B cell (primary cell): ENCODE results near the gene CAPG. TPM values are rescaled to one million over a fixed set of nuclear protein-coding genes. Genes with fewer than 3 reads are reported as not detected.

Source experiments
- ATAC-seq: fragments of 200-7000 bp; cut with Tn5 transposase; one replicate; pipeline ENCODE4 v1.10.0; 2021; ENCODE audit warnings: low read depth, mild to moderate bottlenecking, moderate number of reproducible peaks, moderate library complexity
- CTCF ChIA-PET: fragments of 350-600 bp; sonication (Branson Sonifier 250); formaldehyde crosslinking; loops from one replicate; lab custom pipeline; 2021; ENCODE audit warnings: antibody characterized with exemption, inconsistent platforms; lab: Charles Lee
- POLR2A ChIA-PET: fragments of 350-600 bp; sonication (Branson Sonifier 250); formaldehyde crosslinking; loops from one replicate; lab custom pipeline; 2021; ENCODE audit warnings: antibody characterized with exemption; lab: Charles Lee
- DNase-seq: peaks from one replicate; pipeline ENCODE4 v3.0.0; 2013
- H2AFZ ChIP-seq: 2 replicates; pipeline ENCODE4 v1.6.1; 2012; ENCODE audit warnings: mild to moderate bottlenecking, low read depth, low read length; ENCODE audit not compliant: insufficient read depth, poor library complexity, severe bottlenecking
- H3K27ac ChIP-seq, 2 donors: 1 replicate in 1 of 2; 2 replicates in 1 of 2; pipeline ENCODE4 v1.5.1; 2012 to 2013; ENCODE audit warnings: low read length in 2 of 2, mild to moderate bottlenecking in 2 of 2, moderate library complexity in 1 of 2
- H3K27me3 ChIP-seq, 4 experiments: fragments of 200-600 bp in 1 of 4; sonication (generic) in 1 of 4; replicated peaks in 1 of 4; 1 replicate in 2 of 4; 2 replicates in 2 of 4; pipeline versions ENCODE4 v1.6.1 to v1.7.0; 2013 to 2016; ENCODE audit warnings: low read length in 3 of 4, mild to moderate bottlenecking in 2 of 4, mixed read lengths in 1 of 4, moderate library complexity in 1 of 4; ENCODE audit not compliant: insufficient read depth in 4 of 4, control insufficient read depth in 3 of 4; ENCODE audit errors: control extremely low read depth in 1 of 4
- H3K36me3 ChIP-seq, 2 experiments: replicated peaks in 1 of 2; 1 replicate in 1 of 2; 2 replicates in 1 of 2; pipeline versions ENCODE4 v1.6.1 to v1.7.1; 2013; ENCODE audit warnings: low read length in 1 of 2; ENCODE audit not compliant: insufficient read depth in 2 of 2, control insufficient read depth in 1 of 2; ENCODE audit errors: control extremely low read depth in 1 of 2, extremely low read depth in 1 of 2
- H3K4me1 ChIP-seq, 2 donors: fragments of 200-600 bp in 1 of 2; sonication (generic) in 1 of 2; 1 replicate in 1 of 2; 2 replicates in 1 of 2; pipeline versions ENCODE4 v1.5.1 to v1.6.1; 2013 to 2017; ENCODE audit warnings: low read length in 2 of 2; ENCODE audit not compliant: control insufficient read depth in 2 of 2, insufficient read depth in 2 of 2
- H3K4me2 ChIP-seq: replicated peaks from 2 replicates; pipeline ENCODE3; 2012; ENCODE audit warnings: mild to moderate bottlenecking, low read depth, low read length; ENCODE audit not compliant: poor library complexity, severe bottlenecking
- H3K4me3 ChIP-seq, 5 experiments: fragments of 200-600 bp in 1 of 5; sonication (generic) in 1 of 5; 1 replicate in 3 of 5; 2 replicates in 2 of 5; pipeline versions ENCODE4 v1.5.1 to v1.7.0; 2011 to 2016; ENCODE audit warnings: low read length in 4 of 5, mild to moderate bottlenecking in 4 of 5, low read depth in 2 of 5, control low read depth in 1 of 5, moderate library complexity in 1 of 5; ENCODE audit not compliant: insufficient read depth in 1 of 5; ENCODE audit errors: control extremely low read depth in 1 of 5, extremely low read depth in 1 of 5
- H3K79me2 ChIP-seq: fragments of 200-600 bp; sonication (generic); one replicate; pipeline ENCODE4 v1.6.0; 2016; ENCODE audit warnings: low read length; ENCODE audit not compliant: control insufficient read depth, insufficient read depth
- H3K9ac ChIP-seq: fragments of 200-600 bp; sonication (generic); 2 replicates; pipeline ENCODE4 v1.6.1; 2017; ENCODE audit warnings: mild to moderate bottlenecking, low read length, moderate library complexity
- H3K9me3 ChIP-seq, 3 donors: one replicate each; pipeline versions ENCODE4 v1.6.1 to v1.7.1; 2013; ENCODE audit warnings: low read length in 2 of 3; ENCODE audit not compliant: control insufficient read depth in 2 of 3, insufficient read depth in 1 of 3; ENCODE audit errors: control extremely low read depth in 1 of 3
- H4K20me1 ChIP-seq: 2 replicates; pipeline ENCODE4 v1.6.0; 2012; ENCODE audit warnings: mild to moderate bottlenecking, low read length; ENCODE audit not compliant: insufficient read depth, control insufficient read depth, poor library complexity, severe bottlenecking
- H3K27ac Mint-ChIP-seq: one replicate; pipeline ENCODE4 v1.8.0; 2021; ENCODE audit warnings: mixed read lengths
- H3K27me3 Mint-ChIP-seq: one replicate; pipeline ENCODE4 v1.8.0; 2021; ENCODE audit warnings: mixed read lengths
- H3K4me1 Mint-ChIP-seq: one replicate; pipeline ENCODE4 v1.8.0; 2021; ENCODE audit warnings: mixed read lengths
- H3K4me3 Mint-ChIP-seq: one replicate; pipeline ENCODE4 v1.8.0; 2021; ENCODE audit warnings: mixed read lengths
- H3K9me3 Mint-ChIP-seq: one replicate; pipeline ENCODE4 v1.8.0; 2022; ENCODE audit warnings: mixed read lengths; ENCODE audit not compliant: insufficient read depth
- EZH2 ChIP-seq: IDR thresholded peaks from 2 replicates; pipeline ENCODE4 v1.6.1; 2012; ENCODE audit warnings: borderline replicate concordance, low read depth, mild to moderate bottlenecking, moderate library complexity, low read length; ENCODE audit not compliant: insufficient read depth, poor library complexity, severe bottlenecking
- WGBS: methylation state at CpG from one replicate; pipeline ENCODE4 v1.1.5; 2013; ENCODE audit warnings: missing lambda C conversion rate; ENCODE audit not compliant: insufficient coverage; 5-methylcytosine and 5-hydroxymethylcytosine counted together
- intact Hi-C: fragments of 100-400 bp; cut with micrococcal nuclease; formaldehyde crosslinking; loops from one replicate; pipeline ENCODE4 v1.10.0; 2022
- polyA plus RNA-seq: library from polyadenylated mRNA; depleted of rRNA; stranded (reverse); fragments of >200 nt; gene quantifications from 2 replicates; pipeline ENCODE4 v1.2.3, GENCODE V29; 2012
- total RNA-seq, 2 donors: library from RNA; stranded (reverse); fragments of 120-200 nt in 1 of 2; gene quantifications; 1 replicate in 1 of 2; 2 replicates in 1 of 2; pipeline versions ENCODE4 v1.2.3 to v1.2.4, GENCODE V29; 2013 to 2022
- TF ChIP-seq, protein P1 (sequence below): fragments of 200-600 bp; IDR thresholded peaks from one replicate; pipeline ENCODE4 v1.8.0; 2022; ENCODE audit warnings: antibody characterized with exemption, mild to moderate bottlenecking

Gene CAPG
- total and polyA plus RNA-seq, 2 donors (not counting 1 experiment from before 2014, with no cell fraction given): 158 to 210 TPM

DNA sequence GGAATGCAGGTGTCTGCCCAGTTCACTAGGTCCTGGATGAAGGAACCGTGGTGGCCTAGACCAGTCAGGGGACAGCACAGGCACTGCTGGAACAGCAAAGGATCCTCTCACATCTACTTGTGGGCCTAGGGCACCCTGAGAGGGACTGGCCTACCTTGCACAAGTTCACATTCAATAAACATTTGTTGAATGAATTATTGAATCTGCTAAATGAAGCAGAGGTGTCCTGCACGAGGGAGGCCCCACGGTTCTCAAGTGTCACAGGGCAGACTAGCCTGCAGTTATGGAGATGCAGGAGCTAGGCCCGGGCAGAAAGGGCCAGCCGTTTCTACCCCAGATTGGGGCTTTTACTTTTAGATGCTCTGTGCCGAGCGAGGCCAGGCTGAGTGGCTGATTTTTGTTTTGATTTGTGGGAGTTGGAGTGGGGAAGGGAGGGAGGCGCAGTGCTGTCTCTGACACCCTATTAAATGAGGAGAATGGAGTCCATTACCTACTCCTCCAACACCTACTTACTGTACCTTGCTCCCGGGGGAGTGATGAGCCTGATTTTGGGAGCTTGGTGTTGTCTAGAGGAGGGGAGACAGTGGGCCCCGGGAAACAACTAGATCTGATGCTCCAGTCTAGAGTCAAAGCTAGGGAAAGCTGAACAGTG lies 26.8 kb upstream of the CAPG start:
- H2AFZ ChIP-seq: peak overlapping the region; percentile 79

More for the DNA sequence above, 26.8 kb upstream of the CAPG start:
- no peaks in the 10 kb centered on the region for H3K79me2 ChIP-seq
- peaks cover 30 to 40% of the 10 kb centered on the region in 2 donors for H3K4me1 ChIP-seq
- peaks cover 38% of the 10 kb centered on the region for H3K4me1 Mint-ChIP-seq
- DNase-seq (no peak), ATAC-seq (no peak)
- H4K20me1 ChIP-seq: no peaks in the 10 kb centered on the region
- peak overlapping the region; percentile 54 to 86 for H3K27ac ChIP-seq
- H3K4me2 ChIP-seq: peak overlapping the region; percentile 91
- TF ChIP-seq, protein P1, sequence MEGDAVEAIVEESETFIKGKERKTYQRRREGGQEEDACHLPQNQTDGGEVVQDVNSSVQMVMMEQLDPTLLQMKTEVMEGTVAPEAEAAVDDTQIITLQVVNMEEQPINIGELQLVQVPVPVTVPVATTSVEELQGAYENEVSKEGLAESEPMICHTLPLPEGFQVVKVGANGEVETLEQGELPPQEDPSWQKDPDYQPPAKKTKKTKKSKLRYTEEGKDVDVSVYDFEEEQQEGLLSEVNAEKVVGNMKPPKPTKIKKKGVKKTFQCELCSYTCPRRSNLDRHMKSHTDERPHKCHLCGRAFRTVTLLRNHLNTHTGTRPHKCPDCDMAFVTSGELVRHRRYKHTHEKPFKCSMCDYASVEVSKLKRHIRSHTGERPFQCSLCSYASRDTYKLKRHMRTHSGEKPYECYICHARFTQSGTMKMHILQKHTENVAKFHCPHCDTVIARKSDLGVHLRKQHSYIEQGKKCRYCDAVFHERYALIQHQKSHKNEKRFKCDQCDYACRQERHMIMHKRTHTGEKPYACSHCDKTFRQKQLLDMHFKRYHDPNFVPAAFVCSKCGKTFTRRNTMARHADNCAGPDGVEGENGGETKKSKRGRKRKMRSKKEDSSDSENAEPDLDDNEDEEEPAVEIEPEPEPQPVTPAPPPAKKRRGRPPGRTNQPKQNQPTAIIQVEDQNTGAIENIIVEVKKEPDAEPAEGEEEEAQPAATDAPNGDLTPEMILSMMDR: no peak
- no peak for TF ChIP-seq EZH2
- H3K27me3 ChIP-seq: no peaks in the 10 kb centered on the region
- POLR2A ChIA-PET: interaction anchor here (0.6 to 3.0 kb wide), 12 partner anchors 8 to 202 kb away, joined by 3 to 39 read pairs (median 4); partner anchors contain the start of genes ELMOD3, GGCX, MAT2A and RETSAT
- intact Hi-C loops: loop anchor here (1.0 kb wide), 1 partner anchor 17 kb away; no protein-coding TSS in a partner anchor
- H3K9ac ChIP-seq: peak overlapping the region; percentile 66
- peak overlapping the region; percentile 95 for H3K27ac Mint-ChIP-seq
- CTCF ChIA-PET: interaction anchor here (1.1 to 2.4 kb wide), 4 partner anchors 17 to 114 kb away, joined by 3 to 25 read pairs (median 14); partner anchors contain the start of gene MAT2A
- 66% methylated on average over 5 of the region's 10 CpGs for WGBS
- peak overlapping the region; percentile 91 for H3K4me3 Mint-ChIP-seq
- no peaks in the 10 kb centered on the region for H3K27me3 Mint-ChIP-seq
- H3K36me3 ChIP-seq: no peaks in the 10 kb centered on the region
- peak overlapping the region in 3 of 5 experiments; percentile 55 to 65 (median 62) for H3K4me3 ChIP-seq
- no peaks in the 10 kb centered on the region for H3K9me3 Mint-ChIP-seq
- H3K9me3 ChIP-seq: peaks cover 0 to 4% (median 0%) of the 10 kb centered on the region in 3 donors
